ENCODE data around the gene SUSD4. TPM values are rescaled to one million over a fixed set of nuclear protein-coding genes. Genes with fewer than 3 reads are reported as not detected.

Gene SUSD4
- total RNA-seq, 3 donors from 2014 or later: 0.43 to 0.79 (median 0.77) TPM

- TF ChIP-seq CTCF (IDR thresholded peaks at IDR 0.05): no peak
- Histone ChIP-seq H3K36me3 (ENCODE audit: low read depth) (no peaks in the 10 kb centered on the region), H3K9me3 (no peaks in the 10 kb centered on the region), H3K4me1 (ENCODE audit: low read depth) (no peaks in the 10 kb centered on the region), H3K4me3 (no peak overlapping the region)
- DNase-seq: no peak
- intact Hi-C loops (cut with DNase I, micrococcal nuclease): no loop called here
- no peak for ATAC-seq
Measured at GRCh38 chr1:223227486-223228196, 136.3 kb downstream of the SUSD4 start.

GRCh38 chr1:223227031-223227430 is 136.9 kb downstream of the SUSD4 start:
- no peak for ATAC-seq
- H3K9me3 ChIP-seq: no peaks in the 10 kb centered on the region
- no peak for TF ChIP-seq CTCF (IDR thresholded peaks at IDR 0.05)
- no peaks in the 10 kb centered on the region for H3K4me1 ChIP-seq (ENCODE audit: low read depth)
- H3K4me3 ChIP-seq: no peak overlapping the region
- H3K36me3 ChIP-seq (ENCODE audit: low read depth): no peaks in the 10 kb centered on the region
- DNase-seq: no peak
- intact Hi-C loops (cut with DNase I, micrococcal nuclease): no loop called here

- no peak for ATAC-seq
- TF ChIP-seq CTCF (IDR thresholded peaks at IDR 0.05): no peak
- intact Hi-C loops (cut with DNase I, micrococcal nuclease): no loop called here
- no peaks in the 10 kb centered on the region for H3K9me3 ChIP-seq
- no peaks in the 10 kb centered on the region for H3K36me3 ChIP-seq (ENCODE audit: low read depth)
- no peaks in the 10 kb centered on the region for H3K4me1 ChIP-seq (ENCODE audit: low read depth)
- no peak overlapping the region for H3K4me3 ChIP-seq
- DNase-seq: no peak
Measured at GRCh38 chr1:223226271-223226670, 137.7 kb downstream of the SUSD4 start.

- no peak for TF ChIP-seq CTCF (IDR thresholded peaks at IDR 0.05)
- Histone ChIP-seq H3K4me1 (ENCODE audit: low read depth) (no peaks in the 10 kb centered on the region), H3K4me3 (no peak overlapping the region), H3K36me3 (ENCODE audit: low read depth) (no peaks in the 10 kb centered on the region), H3K9me3 (no peaks in the 10 kb centered on the region)
- no peak for ATAC-seq
- intact Hi-C loops (cut with DNase I, micrococcal nuclease): no loop called here
- no peak for DNase-seq
Measured at GRCh38 chr1:223225481-223225880, 138.5 kb downstream of the SUSD4 start.

- DNase-seq (no peak), ATAC-seq (no peak)
- intact Hi-C loops (cut with DNase I, micrococcal nuclease): no loop called here
- no peak for TF ChIP-seq CTCF (IDR thresholded peaks at IDR 0.05)
- Histone ChIP-seq H3K36me3 (ENCODE audit: low read depth) (no peaks in the 10 kb centered on the region), H3K4me3 (no peak overlapping the region), H3K4me1 (ENCODE audit: low read depth) (no peaks in the 10 kb centered on the region), H3K9me3 (no peaks in the 10 kb centered on the region)
Measured at GRCh38 chr1:223225061-223225460, 138.9 kb downstream of the SUSD4 start.

GRCh38 chr1:223224465-223224864 is 139.5 kb downstream of the SUSD4 start:
- TF ChIP-seq CTCF (IDR thresholded peaks at IDR 0.05): no peak
- no peaks in the 10 kb centered on the region for H3K4me1 ChIP-seq (ENCODE audit: low read depth)
- H3K36me3 ChIP-seq (ENCODE audit: low read depth): no peaks in the 10 kb centered on the region
- no peak for ATAC-seq
- H3K9me3 ChIP-seq: peaks cover 1% of the 10 kb centered on the region
- H3K4me3 ChIP-seq: no peak overlapping the region
- intact Hi-C loops (cut with DNase I, micrococcal nuclease): no loop called here
- no peak for DNase-seq
